HG03575 (cell line): Measurements from ENCODE around the gene WNT3A.
"Not testable (repeated sequence)": the region's sequence is repeated elsewhere in the genome, so short reads cannot be mapped to it uniquely, and the experiment has no call there.

Experiments
- ATAC-seq: cut with Tn5 transposase; IDR thresholded peaks from one replicate; pipeline ENCODE4 v1.9.1; 2021; ENCODE audit not compliant: unreplicated experiment, insufficient number of reproducible peaks, low FRiP score; ENCODE audit errors: extremely low read depth

The WNT3A gene

DNA sequence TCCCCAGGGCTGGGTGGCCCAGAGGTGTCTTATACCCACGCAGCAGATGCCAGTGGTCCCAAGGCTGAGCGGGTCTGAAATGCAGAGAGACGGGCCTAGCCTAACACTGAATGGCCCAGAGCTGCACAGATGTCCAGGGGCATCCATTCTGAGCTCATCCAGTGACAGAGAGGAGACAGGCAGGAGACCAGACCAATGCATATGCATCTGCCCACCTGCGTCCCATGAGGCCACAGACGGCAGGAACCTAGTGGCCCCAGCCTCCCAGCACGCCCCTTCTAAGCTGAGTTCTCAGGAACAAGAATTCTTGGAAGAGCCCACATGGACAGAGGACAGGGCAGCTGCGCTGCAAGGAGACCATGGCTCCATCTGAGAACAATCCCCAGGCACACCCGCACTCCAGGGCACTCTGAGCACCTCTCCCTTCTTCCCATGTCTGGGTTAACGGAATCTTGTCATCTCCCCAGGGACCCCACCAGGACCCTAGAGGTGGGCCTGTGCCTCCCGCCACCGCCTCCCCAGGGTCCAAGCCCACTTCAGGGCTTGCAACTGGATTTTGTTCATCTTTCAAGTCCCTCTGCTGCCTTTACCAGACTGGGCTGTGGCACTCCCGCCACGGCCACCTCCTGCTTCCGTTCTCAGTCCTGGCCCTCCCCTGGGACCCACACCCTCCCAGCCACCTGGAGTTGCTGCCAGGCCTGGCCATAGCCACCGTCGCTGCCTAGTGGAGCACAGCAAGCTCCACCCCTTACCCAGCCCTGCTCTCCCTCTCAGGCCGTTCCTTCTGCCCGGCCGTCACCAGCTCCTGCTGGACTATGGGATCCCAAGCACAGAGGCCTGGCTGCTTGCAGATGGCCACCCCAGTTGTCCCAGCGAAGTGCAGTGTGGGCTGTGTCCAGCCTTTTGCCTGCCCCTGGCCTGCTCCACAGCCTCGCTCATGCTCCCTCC, 3.3 kb downstream of the WNT3A start:
- ATAC-seq, result no peak

DNA sequence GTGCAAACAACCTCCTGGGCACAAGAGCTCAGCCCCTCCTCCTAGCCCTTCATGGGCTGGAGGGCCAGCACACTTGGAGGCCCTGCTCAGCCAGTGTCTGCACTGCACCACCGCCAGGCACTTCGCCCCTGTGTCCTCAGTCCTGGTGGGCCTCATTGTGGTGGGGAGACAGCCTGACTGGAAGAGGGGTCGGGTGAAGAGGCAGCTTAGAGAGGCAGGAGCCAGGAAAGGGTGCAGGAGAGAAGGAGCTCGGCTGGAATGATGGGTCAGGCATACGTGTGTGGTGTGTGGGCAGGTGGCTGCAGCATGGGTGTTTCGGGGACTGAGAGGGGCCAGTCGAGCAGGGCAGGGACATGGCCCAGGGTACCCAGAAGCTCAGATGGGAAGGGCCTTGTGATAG, 4.1 kb downstream of the WNT3A start:
- ATAC-seq, result no peak

DNA sequence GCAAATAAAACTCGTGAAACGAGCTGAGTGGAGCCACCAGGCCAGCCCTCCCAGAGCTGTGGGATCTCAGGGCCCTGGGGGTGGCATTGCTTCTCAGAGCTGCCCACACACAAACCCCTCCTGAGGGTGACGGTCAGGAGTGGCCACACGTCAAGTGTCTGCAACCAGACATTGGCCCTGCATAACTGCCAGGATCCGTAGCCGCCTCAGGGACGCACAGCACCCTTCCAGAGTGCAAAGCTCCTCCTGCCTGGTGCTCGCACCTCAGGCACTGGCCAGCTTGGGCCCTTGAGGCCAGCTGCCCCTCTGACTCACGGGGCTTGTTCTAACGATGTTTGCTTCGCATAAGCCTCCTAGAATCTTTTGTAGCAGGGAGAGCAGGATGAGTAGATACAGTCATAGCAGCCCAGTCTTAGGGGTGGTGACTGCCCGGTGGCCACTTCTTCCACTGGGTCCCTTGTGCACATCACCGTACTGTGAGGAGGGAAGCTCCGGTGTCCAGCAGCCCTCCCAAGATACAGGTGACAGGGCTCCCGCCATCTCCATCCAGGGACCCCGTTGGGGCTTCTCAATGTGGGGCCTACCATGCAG, 5.0 kb downstream of the WNT3A start:
- no peak for ATAC-seq

DNA sequence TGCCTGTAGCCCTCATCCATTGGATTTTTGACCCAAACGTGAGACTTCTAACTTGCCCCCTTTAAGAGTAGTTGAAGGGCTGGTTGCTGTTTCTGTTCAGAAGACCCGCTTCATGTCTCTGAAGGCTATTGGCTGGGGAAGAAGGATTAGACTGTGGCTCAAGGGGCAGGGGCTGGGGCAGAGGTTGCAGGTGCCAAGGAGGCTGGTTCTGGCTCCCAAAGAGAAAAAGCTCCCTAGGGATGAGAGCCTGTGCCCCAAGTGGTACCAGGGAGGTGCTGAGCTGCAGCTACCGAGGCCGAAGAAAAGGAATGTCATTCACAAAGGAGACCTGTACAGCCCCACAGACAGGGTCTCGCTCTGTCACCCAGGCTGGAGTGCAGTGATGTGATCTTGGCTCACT, 5.8 kb downstream of the WNT3A start:
- no peak for ATAC-seq

DNA sequence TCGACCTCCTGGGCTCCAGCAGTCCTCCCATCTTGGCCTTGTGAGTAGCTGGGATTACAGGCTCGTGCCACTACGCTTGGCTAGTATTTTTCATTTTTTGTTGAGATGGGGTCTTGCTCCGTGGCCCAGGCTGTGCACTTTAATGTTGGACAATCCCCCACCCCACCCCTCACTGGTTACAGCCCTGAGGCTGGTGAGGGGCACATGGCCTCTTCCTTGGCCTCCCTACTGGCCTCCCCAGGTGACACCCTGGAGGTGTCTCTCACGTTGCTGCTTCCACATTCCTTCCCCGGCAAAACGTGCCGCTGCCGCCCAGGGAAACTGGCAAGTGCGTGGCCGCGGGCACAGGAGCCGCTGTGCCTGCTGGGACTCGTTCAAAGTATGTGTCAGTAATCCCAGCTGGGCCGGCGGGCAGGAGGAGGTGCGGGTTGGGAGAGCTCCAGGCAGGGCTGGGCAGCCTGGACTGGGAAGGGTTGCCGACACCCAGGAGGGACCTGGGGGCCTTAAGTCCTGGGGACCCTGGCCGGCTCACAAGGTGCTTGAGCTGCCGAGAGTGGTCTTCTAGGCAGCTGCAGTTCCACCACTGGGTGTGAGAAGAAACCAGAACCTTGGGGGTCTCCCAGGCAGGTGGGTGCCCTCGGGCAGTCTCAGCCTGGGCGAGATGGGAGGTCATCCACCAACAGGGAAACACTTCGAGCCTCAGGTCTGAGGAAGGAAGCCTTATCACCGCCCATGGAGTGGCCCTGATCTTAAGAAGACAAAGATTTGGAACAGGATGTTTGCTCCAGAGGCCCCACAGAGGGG, 6.5 kb downstream of the WNT3A start:
- no peak for ATAC-seq

DNA sequence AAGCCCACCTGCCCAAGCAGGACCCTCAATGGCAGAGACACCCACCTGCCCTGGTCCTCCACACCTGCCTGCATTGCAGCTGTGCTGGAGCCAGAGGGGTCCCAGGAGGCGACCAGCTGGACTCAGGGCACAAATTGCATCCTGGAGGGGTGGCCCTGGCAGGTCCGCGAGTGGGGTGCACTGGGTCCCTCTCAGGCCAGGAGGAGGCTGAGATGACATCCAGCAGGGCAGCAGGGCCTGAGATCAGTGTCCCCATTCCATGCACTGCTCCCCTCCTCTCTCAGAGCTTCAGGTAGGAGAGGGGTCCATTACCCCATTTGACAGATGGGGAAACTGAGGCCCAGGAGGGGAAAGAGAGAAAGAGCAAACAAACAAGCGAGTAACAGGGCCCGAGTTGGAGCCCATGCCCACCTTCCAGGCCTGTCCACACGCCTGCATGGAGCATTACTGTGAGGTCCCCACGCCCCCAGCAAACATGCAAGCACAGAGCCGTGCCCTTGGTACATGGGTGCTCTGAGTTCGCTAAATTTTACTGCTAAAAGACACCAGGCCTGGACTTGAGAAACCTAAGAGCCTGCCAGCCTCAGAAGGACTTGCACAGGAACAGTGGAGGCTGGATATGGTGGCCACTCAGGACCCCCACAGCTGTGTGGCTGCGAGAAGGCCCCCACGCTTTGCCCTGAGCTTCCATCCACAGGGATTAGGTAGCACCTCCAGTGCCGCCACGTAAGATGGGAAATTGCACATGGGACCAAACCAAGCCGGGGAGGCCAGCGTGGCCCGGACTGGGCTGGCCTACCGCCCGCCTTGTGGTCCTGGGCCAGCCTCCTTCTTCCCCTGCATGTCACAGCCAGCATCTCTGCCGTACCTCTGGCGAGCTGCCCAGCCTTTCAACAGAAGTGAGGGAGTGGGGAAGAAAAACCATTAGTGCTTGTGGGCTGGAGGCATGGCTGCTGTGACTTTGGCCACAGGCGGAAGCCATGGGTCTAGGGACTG, 7.4 kb downstream of the WNT3A start:
- no peak for ATAC-seq

DNA sequence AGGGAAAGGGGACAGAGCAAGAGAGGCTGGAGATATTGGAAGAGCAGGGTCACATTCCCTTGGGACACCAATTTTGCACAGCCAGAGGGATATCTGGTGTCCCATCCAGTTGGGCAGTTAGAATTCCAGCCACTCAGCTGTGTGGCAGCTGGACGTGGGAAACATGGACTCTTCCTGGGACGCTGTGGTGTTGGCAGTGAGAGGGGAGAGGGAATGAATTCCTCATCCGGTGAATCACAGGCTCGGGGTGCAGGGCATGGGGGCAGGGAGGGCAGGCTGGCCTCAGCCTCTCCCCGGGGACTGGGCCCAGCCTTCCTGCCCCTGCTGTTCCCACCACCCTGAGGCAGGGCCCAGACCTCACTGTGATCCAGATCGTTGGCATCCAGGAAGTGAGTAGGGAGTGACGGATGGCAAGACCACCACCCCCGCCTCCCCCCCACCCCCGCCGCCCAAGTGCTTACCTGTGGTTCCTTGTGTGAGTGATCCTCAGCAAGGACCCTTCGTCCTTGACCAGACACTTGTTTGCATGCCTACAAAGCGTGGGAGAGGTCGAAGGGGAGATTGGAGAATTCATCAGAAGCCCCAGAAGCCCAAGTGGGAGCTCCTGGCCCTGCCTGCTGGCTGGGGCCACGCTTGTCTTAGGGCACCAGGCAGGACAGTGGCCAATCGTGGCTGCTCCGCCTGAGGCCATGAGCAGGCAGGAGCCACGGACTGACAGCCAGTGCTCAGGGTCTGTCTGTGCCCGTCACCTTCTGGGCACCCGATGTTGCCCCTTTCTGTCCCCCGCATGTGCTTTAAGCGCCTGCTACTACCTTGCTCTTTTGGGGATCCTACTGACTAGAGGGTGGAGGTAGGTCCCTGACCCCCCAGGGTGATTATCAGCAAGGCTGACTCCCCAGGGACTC, 8.7 kb downstream of the WNT3A start:
- ATAC-seq, result no peak

DNA sequence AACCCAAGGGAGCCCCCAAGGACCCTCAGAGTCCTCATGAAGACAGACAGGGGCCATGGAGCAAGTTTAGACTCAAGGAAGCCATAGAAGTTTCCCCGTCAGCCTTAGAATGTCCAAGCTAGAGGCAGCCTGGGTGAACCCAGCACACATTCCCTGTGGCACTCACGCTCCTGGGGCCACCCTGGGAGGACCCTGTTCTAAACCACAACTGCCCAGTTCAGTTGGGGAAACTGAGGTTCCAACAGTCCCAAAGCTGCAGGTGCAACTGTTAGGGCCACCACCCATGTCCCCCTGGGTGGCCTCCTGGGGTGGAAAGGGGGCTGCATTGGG, 9.3 kb downstream of the WNT3A start:
- ATAC-seq, result no peak

DNA sequence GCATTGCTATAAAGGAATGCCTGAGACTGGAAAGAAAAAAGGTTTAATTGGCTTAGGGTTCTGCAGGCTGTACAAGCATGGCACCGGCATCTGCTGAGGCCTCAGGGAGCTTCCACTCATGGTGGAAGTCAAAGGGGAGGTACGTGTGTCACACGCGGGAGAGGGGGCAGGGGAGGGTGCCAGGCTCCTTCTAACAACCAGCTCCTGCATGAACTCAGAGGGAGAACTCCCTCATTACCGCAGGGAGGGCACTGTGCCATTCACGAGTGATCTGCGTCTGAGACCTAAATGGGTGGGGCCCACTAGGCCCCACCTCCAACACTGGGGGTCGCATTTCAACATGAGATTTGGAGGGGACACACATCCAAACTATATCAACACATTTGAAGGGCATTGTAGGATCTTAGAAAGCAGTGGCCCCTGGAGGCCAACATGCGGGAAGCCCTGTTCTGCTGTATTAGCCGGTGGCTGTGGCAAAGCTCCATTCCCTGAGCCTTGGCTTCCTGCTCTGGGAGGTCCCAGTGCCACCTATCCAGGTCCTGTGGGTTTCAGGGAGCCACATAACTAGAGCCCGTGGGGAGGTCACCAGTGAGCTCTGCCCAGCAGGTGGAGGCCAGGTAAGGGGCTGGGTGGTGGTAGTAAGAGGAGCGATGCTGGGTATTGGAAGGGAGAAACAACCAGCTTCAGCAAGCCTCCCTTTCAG, 10.0 kb downstream of the WNT3A start:
- ATAC-seq, result no peak

DNA sequence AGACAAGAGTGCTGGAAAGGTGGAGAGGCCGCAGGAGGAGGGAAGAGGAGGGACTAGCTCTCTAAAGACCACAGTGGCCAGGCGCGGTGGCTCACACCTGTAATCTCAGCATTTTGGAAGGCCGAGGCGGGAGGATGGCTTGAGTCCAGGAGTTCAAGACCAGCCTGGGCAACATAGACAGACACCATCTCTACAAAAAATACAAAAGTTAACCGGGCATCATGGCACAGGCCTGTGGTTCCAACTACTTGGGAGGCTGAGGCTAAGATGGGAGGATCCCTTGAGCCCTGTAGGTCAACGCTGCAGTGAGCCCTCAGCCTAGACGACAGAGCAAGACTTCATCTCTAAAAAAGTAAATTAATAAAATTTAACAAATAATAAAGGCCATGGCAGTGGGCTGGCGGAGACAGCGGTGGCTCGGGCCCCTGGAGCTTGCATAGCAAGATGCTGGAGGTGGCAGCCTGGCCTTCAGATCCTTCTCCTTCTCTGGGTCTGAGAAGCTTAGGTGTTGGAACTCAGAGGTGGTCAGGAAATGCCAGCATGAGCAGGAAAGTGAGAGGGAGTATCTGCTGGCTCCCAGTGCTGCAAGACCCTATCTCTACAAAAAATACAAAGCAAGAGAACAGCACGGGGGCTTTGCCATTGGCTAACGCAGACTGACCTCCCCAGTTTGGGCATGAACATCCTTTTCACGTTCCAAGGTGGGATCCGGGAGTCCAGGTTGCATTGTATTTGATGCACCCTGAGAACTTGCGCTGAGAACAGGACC, 10.7 kb downstream of the WNT3A start:
- no peak for ATAC-seq

DNA sequence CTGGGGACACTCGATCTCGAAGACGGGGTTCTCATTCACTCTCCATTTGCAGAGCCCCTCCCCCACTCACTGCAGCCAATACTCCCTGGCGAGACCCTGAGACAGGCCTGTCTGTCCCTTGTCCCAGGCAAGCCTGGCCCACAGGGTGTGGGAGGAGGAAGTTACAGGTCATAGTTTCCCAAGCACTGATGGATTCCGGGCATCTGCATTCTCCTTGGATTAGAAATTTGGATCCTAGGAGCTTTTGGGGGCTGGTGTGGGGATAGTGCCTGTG, 11.3 kb downstream of the WNT3A start:
- no peak for ATAC-seq

DNA sequence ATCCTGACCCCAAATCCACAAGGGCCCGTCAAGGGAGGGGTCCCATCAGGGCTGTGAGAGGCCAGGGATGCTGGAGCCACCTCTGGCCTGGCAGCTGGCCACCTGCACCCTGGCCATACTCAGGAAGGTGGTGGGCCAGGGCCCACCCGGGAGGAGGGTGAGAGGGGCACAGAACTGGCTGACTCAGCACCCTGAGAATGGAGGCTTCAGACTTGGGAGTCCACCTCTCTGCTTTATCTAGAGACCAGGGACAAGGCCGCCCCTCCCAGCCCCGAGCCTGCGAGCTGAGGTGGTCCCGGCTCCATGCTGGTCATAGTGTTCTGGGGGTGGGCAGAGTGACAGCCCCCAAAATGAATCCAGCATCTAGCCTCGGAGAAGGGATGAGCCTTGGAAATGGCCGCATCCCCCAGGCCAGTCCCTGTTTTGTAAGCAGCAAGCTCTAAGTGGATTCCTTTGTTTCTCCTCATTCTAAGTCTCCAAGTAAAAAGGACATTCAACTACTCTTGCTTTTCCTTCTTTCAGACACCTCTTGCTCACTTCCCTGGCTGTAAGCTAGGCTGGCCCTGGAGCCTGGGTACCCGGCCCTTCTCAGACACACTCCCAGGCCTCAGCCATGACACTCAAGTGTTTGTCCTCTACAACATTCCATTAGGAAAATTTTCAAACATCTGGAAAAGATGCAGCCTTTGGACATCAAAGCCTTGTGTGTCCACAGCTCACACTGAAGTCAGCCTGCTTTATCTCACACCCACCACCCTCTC, 12.3 kb downstream of the WNT3A start:
- ATAC-seq, result no peak

DNA sequence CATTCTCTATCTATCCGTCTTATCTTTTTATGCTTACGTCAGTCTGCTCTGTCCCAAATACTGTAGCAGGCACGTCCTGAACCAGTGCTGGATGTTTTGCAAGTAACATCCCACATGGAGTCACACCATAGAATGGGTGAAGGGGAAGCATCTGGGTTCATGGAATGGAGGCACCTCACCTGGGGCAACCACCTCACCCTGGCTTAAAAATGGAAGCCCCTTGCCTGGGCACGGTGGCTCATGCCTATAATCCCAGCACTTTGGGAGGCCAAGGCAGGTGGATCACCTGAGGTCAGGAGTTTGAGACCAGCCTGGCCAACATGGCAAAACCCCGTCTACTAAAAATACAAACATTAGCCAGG, 12.9 kb downstream of the WNT3A start:
- ATAC-seq, result not testable (repeated sequence)

DNA sequence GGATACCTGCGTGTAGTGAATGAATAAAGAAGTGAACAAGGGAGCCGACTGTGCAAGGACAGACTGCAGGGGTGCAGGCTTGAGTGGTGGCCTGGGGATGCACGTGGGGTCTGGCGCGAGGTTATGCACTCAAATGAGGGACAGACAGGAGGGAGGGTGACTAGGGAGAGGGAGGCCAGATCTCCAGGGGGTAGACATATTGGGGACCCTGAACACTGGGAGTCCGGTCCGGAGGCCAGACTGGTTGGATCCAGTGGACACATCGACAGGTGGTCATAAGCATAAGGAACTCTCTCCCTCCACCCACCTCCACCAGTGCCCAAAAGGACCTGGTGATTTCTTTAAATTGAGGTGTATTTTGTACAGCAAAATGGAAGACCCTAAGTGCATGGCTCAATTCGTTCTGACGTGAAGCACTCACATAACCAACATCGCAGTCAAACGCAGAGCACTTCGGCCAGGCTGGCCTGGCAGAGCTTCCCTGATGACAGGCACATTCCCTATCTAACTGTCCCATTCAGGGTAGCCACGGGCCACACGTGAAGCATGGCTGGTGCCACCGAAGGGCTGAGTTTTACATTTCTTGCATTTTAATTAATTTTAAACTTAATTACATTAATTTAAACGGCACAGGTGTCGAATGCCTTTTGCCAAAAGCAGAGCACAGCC, 14.0 kb downstream of the WNT3A start:
- ATAC-seq, result no peak

DNA sequence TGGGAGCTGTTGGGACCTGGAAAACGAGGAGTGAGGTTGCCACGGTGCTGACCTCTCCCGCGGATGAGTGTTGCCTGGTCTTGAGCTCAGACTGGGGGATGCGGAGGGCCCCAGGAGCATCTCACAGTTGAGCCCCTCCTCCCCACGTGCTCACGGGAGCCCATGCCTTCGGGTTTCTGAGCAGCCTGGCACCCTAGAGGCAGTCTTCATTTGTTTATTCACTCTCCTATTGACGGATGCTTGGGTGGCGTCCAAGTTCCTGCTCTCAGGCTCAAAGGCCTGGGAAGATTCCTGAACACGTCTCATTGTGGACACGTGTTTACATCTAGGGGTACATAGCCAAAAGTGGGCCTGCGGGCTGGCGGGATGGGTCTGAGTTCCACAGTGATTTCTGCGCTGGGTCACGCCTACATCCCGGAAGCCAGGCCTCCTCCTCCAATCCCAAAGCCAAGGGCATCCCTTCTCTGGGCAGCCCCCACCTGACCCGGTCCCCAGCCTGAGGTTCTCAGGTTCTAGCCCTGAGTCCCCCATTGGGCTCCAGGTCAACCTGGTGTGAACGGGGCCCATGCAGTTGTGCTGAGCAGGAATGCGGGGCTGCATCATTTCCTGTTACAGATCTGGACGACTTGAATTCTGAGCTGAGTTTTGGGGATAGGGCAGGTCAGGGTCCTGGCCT, 14.7 kb downstream of the WNT3A start:
- no peak for ATAC-seq
